ENCODE data around the gene NUTM2D.
"Not testable (repeated sequence)": the region's sequence is repeated elsewhere in the genome, so short reads cannot be mapped to it uniquely, and the experiment has no call there.

GRCh38 chr10:87383149-87383857, 25.8 kb downstream of the NUTM2D start:
- TF ChIP-seq CTCF (conservative IDR thresholded peaks at IDR 0.05 in 1 of 2, IDR thresholded peaks at IDR 0.05 in 1 of 2; ENCODE audit: low read depth in 1 of 2, low read length in 2 of 2); EZH2 (IDR thresholded peaks at IDR 0.05; ENCODE audit: low read length, missing control alignments): not testable (repeated sequence)
